ENCODE data around the gene GNPTAB. TPM values are rescaled to one million over a fixed set of nuclear protein-coding genes. Genes with fewer than 3 reads are reported as not detected.

The GNPTAB gene
- total and polyA plus RNA-seq, 2 of the 4 experiments (the other 2 are of a cell fraction), result 16.0 to 24.2 TPM

DNA sequence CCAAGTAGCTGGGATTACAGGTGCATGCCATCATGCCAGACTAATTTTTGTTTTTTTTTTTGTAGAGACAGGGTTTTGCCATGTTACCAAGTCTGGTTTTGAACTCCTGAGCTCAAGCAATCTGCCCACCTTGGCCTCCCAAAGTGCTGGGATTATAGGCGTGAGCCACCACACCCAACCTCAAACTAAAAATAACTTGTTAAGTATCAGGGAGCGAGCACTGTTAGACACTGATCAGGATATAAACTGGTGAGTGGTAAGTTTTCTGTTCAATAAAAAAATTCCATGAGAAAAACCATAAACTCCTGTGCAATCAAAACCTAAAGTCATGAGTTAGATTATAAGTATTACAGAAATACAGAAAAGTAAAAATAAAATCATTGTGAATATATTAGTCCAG is 46.9 kb downstream of the GNPTAB start:
- DNase-seq (no peak), ATAC-seq (ENCODE audit: low read depth) (no peak)
- H2BK120ac ChIP-seq (ENCODE audit: low read depth, low read length), result no peak overlapping the region
- no peak overlapping the region for H3K9ac ChIP-seq (ENCODE audit: low read depth, low read length)
- dilution Hi-C loops (cut with HindIII; ENCODE audit: low sequenced_read_pairs, unreplicated experiment), result no loop called here
- H3K9me3 ChIP-seq (ENCODE audit: control insufficient read depth, insufficient read depth, low read length), result no peaks in the 10 kb centered on the region
- no CpG with 5 or more reads among the region's 2 CpGs for WGBS, 2 experiments (ENCODE audit: extremely low coverage in 2 of 2, insufficient read length in 1 of 2)
- no peak overlapping the region for H3K56ac ChIP-seq (ENCODE audit: extremely low read depth, insufficient read depth, low read length)
- H2AK9ac ChIP-seq (replicated peaks; ENCODE audit: low read depth, low read length, poor library complexity), result no peak overlapping the region
- no peak overlapping the region for H2BK15ac ChIP-seq (ENCODE audit: low read depth, low read length)
- no peak overlapping the region for H3K27ac ChIP-seq (ENCODE audit: insufficient read depth, low read length)
- H3K9me1 ChIP-seq (ENCODE audit: insufficient read depth, low read length), result peaks cover 9% of the 10 kb centered on the region
- H3K27me3 ChIP-seq (ENCODE audit: control insufficient read depth, insufficient read depth, low read length), result no peaks in the 10 kb centered on the region
- BruUV-seq (replicated peaks), result no TSS peak
- H2AFZ ChIP-seq (replicated peaks; ENCODE audit: low read length, poor library complexity), result no peak overlapping the region
- no peak overlapping the region for H2BK20ac ChIP-seq (ENCODE audit: low read depth, low read length)
- H4K20me1 ChIP-seq (ENCODE audit: insufficient read depth, low read length), result no peaks in the 10 kb centered on the region
- ChIA-PET CTCF (interaction anchor here (1.4 kb wide), 1 partner anchor 10 kb away, joined by 5 read pairs; no protein-coding TSS in a partner anchor), POLR2A (ENCODE audit: unreplicated experiment) (no interaction called here)
- H2BK5ac ChIP-seq (ENCODE audit: low read depth, low read length, poor library complexity, severe bottlenecking), result no peak overlapping the region
- no peak overlapping the region for H4K91ac ChIP-seq (ENCODE audit: insufficient read depth, low read depth, low read length)
- H3K4me2 ChIP-seq (ENCODE audit: low read depth, low read length), result no peak overlapping the region
- in situ Hi-C loops (cut with MboI; ENCODE audit: low sequenced_read_pairs), result no loop called here
- no peak overlapping the region for H3K4ac ChIP-seq (ENCODE audit: low read depth, low read length)
- H3K36me3 ChIP-seq (ENCODE audit: control insufficient read depth, insufficient read depth, low read length), result 0 out of 2 replicates have a peak, but pooled peaks cover 1% of the 10 kb centered on the region
- no peak overlapping the region for H4K5ac ChIP-seq (ENCODE audit: low read depth, low read length)
- H3K4me1 ChIP-seq (ENCODE audit: control insufficient read depth, insufficient read depth, low read length), result peaks cover 7% of the 10 kb centered on the region
- H2AK5ac ChIP-seq (ENCODE audit: low read depth, low read length), result no peak overlapping the region
- intact Hi-C loops (cut with micrococcal nuclease), result no loop called here
- no peak overlapping the region for H4K8ac ChIP-seq (ENCODE audit: low read depth in 2 of 2, low read length in 2 of 2)
- no peak overlapping the region for H3K4me3 ChIP-seq (ENCODE audit: insufficient read depth, low read depth, low read length)
- TF ChIP-seq CHD1 (IDR thresholded peaks at IDR 0.05; ENCODE audit: low read depth, low read length), result no peak
- TF ChIP-seq FOS (IDR thresholded peaks at IDR 0.05; ENCODE audit: low read depth, low read length), result no peak
- TF ChIP-seq, protein P1, sequence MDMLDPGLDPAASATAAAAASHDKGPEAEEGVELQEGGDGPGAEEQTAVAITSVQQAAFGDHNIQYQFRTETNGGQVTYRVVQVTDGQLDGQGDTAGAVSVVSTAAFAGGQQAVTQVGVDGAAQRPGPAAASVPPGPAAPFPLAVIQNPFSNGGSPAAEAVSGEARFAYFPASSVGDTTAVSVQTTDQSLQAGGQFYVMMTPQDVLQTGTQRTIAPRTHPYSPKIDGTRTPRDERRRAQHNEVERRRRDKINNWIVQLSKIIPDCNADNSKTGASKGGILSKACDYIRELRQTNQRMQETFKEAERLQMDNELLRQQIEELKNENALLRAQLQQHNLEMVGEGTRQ (IDR thresholded peaks at IDR 0.05; ENCODE audit: low read depth, low read length), result no peak
- no peak for TF ChIP-seq MAZ (IDR thresholded peaks at IDR 0.05; ENCODE audit: borderline replicate concordance, low read depth, low read length)
- TF ChIP-seq MAFK (IDR thresholded peaks at IDR 0.05; ENCODE audit: low read depth, low read length), result no peak
- TF ChIP-seq, protein P2, sequence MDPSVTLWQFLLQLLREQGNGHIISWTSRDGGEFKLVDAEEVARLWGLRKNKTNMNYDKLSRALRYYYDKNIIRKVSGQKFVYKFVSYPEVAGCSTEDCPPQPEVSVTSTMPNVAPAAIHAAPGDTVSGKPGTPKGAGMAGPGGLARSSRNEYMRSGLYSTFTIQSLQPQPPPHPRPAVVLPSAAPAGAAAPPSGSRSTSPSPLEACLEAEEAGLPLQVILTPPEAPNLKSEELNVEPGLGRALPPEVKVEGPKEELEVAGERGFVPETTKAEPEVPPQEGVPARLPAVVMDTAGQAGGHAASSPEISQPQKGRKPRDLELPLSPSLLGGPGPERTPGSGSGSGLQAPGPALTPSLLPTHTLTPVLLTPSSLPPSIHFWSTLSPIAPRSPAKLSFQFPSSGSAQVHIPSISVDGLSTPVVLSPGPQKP (IDR thresholded peaks at IDR 0.05; ENCODE audit: borderline replicate concordance, low read depth, low read length), result no peak
- no peak for TF ChIP-seq CEBPB (IDR thresholded peaks at IDR 0.05; ENCODE audit: low read depth, low read length)
- no peak for TF ChIP-seq BHLHE40 (IDR thresholded peaks at IDR 0.05; ENCODE audit: low read depth, low read length)
- no peak for TF ChIP-seq RFX5 (IDR thresholded peaks at IDR 0.05; ENCODE audit: low read depth, low read length)
- no peak for TF ChIP-seq RAD21 (IDR thresholded peaks at IDR 0.05; ENCODE audit: low read length)
- TF ChIP-seq SMC3 (IDR thresholded peaks at IDR 0.05; ENCODE audit: low read depth, low read length), result no peak
- no peak overlapping the region for H3K14ac ChIP-seq (replicated peaks; ENCODE audit: low read depth, low read length)
- H3K18ac ChIP-seq (ENCODE audit: low read depth, low read length), result no peak overlapping the region
- no peak overlapping the region for H3K23ac ChIP-seq (ENCODE audit: low read depth, low read length)
- no peaks in the 10 kb centered on the region; a peak in 2 of 4 replicates for H3K79me1 ChIP-seq (ENCODE audit: low read depth in 1 of 2, low read length in 2 of 2)
